GM04504 (cell line): Measurements from ENCODE around the gene MRPL55.

ENCODE experiments used
- DNase-seq: peaks from one replicate; pipeline ENCODE4 v3.0.0-alpha.2; 2012; ENCODE audit warnings: low read depth

MRPL55 gene

GRCh38 chr1:228101614-228101993 lies 7.5 kb downstream of the MRPL55 start:
- DNase-seq = no peak

- no peak for DNase-seq
Observed at GRCh38 chr1:228100822-228101613, 8.1 kb downstream of the MRPL55 start.

- DNase-seq = no peak
Observed at GRCh38 chr1:228099331-228099732, 9.8 kb downstream of the MRPL55 start.

GRCh38 chr1:228098323-228098931 lies 10.7 kb downstream of the MRPL55 start:
- DNase-seq = no peak

- DNase-seq = no peak
Observed at GRCh38 chr1:228097333-228098081, 11.6 kb downstream of the MRPL55 start.

- DNase-seq = no peak
Observed at GRCh38 chr1:228096416-228097332, 12.4 kb downstream of the MRPL55 start.

- no peak for DNase-seq
Observed at GRCh38 chr1:228095938-228096337, 13.2 kb downstream of the MRPL55 start.

GRCh38 chr1:228095161-228095560 lies 13.9 kb downstream of the MRPL55 start:
- no peak for DNase-seq

- DNase-seq = no peak
Observed at GRCh38 chr1:228094432-228095016, 14.6 kb downstream of the MRPL55 start.

- no peak for DNase-seq
Observed at GRCh38 chr1:228093050-228093906, 15.8 kb downstream of the MRPL55 start.

- no peak for DNase-seq
Observed at GRCh38 chr1:228092342-228093049, 16.6 kb downstream of the MRPL55 start.

GRCh38 chr1:228091084-228091483 lies 18.0 kb downstream of the MRPL55 start:
- no peak for DNase-seq

- DNase-seq = no peak
Observed at GRCh38 chr1:228090613-228091081, 18.5 kb downstream of the MRPL55 start.

GRCh38 chr1:228089519-228090380 lies 19.3 kb downstream of the MRPL55 start:
- no peak for DNase-seq

- no peak for DNase-seq
Observed at GRCh38 chr1:228088586-228089498, 20.3 kb downstream of the MRPL55 start.

GRCh38 chr1:228087771-228088251 lies 21.3 kb downstream of the MRPL55 start:
- peak; percentile 68 for DNase-seq

- peak; percentile 64 for DNase-seq
Observed at GRCh38 chr1:228085287-228085951, 23.7 kb downstream of the MRPL55 start.
